IMR-90 (cell line): ENCODE results near the gene MAML3. TPM values are rescaled to one million over a fixed set of nuclear protein-coding genes. Genes with fewer than 3 reads are reported as not detected.

Source experiments
- ATAC-seq: fragments of 200-7000 bp; cut with Tn5 transposase; 2 replicates; pipeline ENCODE4 v1.9.1; 2020; ENCODE audit warnings: low read depth, mild to moderate bottlenecking, moderate library complexity
- BruUV-seq: library from RNA; stranded (reverse); fragments of 400-500 nt; replicated peaks from 2 replicates; lab custom pipeline; 2021; lab: Mats Ljungman, UMichigan
- CTCF ChIA-PET: fragments of 300-600 bp; formaldehyde crosslinking; extraction: SDS; loops from one replicate; lab custom pipeline; 2021; ENCODE audit warnings: antibody characterized with exemption; lab: Yijun Ruan, JAX
- POLR2A ChIA-PET: fragments of 300-600 bp; sonication (Branson Sonifier 250); formaldehyde crosslinking; loops from one replicate; lab custom pipeline; 2022; ENCODE audit warnings: antibody characterized with exemption; ENCODE audit not compliant: unreplicated experiment; lab: Charles Lee
- DNase-seq: peaks from one replicate; pipeline ENCODE4 v3.0.0; 2013
- H2AFZ ChIP-seq: replicated peaks from 2 replicates; pipeline ENCODE3; 2013; ENCODE audit warnings: low read length, mild to moderate bottlenecking; ENCODE audit not compliant: poor library complexity
- H2AK5ac ChIP-seq: 2 replicates; pipeline ENCODE4 v1.6.1; 2013; ENCODE audit warnings: low read depth, low read length, inconsistent platforms
- H2AK9ac ChIP-seq: replicated peaks from 2 replicates; pipeline ENCODE3; 2013; ENCODE audit warnings: mild to moderate bottlenecking, low read depth, low read length, moderate library complexity; ENCODE audit not compliant: poor library complexity
- H2BK120ac ChIP-seq: 2 replicates; pipeline ENCODE4 v1.6.1; 2013; ENCODE audit warnings: low read depth, low read length, inconsistent platforms
- H2BK15ac ChIP-seq: 3 replicates; pipeline ENCODE4 v1.6.1; 2013; ENCODE audit warnings: low read depth, low read length, inconsistent platforms
- H2BK20ac ChIP-seq: 2 replicates; pipeline ENCODE4 v1.6.1; 2013; ENCODE audit warnings: low read depth, mild to moderate bottlenecking, inconsistent platforms, low read length, moderate library complexity
- H2BK5ac ChIP-seq: 2 replicates; pipeline ENCODE4 v1.6.1; 2013; ENCODE audit warnings: mild to moderate bottlenecking, low read depth, low read length, inconsistent platforms; ENCODE audit not compliant: poor library complexity, severe bottlenecking
- H3K14ac ChIP-seq: replicated peaks from 2 replicates; pipeline ENCODE4 v1.6.1; 2013; ENCODE audit warnings: low read depth, low read length, inconsistent platforms
- H3K18ac ChIP-seq: 2 replicates; pipeline ENCODE4 v1.6.1; 2013; ENCODE audit warnings: low read depth, low read length, control low read depth
- H3K23ac ChIP-seq: 2 replicates; pipeline ENCODE4 v1.6.1; 2013; ENCODE audit warnings: low read depth, low read length, inconsistent platforms
- H3K27ac ChIP-seq: 2 replicates; pipeline ENCODE4 v1.5.1; 2013; ENCODE audit warnings: mild to moderate bottlenecking, control low read depth, low read length; ENCODE audit not compliant: insufficient read depth
- H3K27me3 ChIP-seq: 2 replicates; pipeline ENCODE4 v1.6.1; 2013; ENCODE audit warnings: low read length; ENCODE audit not compliant: control insufficient read depth, insufficient read depth
- H3K36me3 ChIP-seq: 2 replicates; pipeline ENCODE4 v1.6.1; 2013; ENCODE audit warnings: low read length, mixed read lengths; ENCODE audit not compliant: control insufficient read depth, insufficient read depth
- H3K4ac ChIP-seq: 2 replicates; pipeline ENCODE4 v1.6.1; 2013; ENCODE audit warnings: low read depth, low read length, inconsistent platforms
- H3K4me1 ChIP-seq: 2 replicates; pipeline ENCODE4 v1.6.1; 2013; ENCODE audit warnings: low read length, mixed read lengths; ENCODE audit not compliant: control insufficient read depth, insufficient read depth
- H3K4me2 ChIP-seq: 2 replicates; pipeline ENCODE4 v1.6.1; 2013; ENCODE audit warnings: low read depth, mild to moderate bottlenecking, control low read depth, low read length, moderate library complexity
- H3K4me3 ChIP-seq: 2 replicates; pipeline ENCODE4 v1.5.1; 2013; ENCODE audit warnings: low read depth, mild to moderate bottlenecking, control low read depth, low read length, moderate library complexity; ENCODE audit not compliant: insufficient read depth
- H3K56ac ChIP-seq: 2 replicates; pipeline ENCODE4 v1.6.1; 2013; ENCODE audit warnings: low read length, inconsistent platforms; ENCODE audit not compliant: insufficient read depth; ENCODE audit errors: extremely low read depth
- H3K79me1 ChIP-seq, 2 experiments: 2 replicates each; pipeline ENCODE4 v1.6.1; 2013; ENCODE audit warnings: low read length in 2 of 2, inconsistent platforms in 1 of 2, low read depth in 1 of 2
- H3K9ac ChIP-seq: 2 replicates; pipeline ENCODE4 v1.6.1; 2013; ENCODE audit warnings: low read depth, low read length, control low read depth
- H3K9me1 ChIP-seq: 2 replicates; pipeline ENCODE4 v1.6.1; 2013; ENCODE audit warnings: low read length, inconsistent platforms; ENCODE audit not compliant: insufficient read depth
- H3K9me3 ChIP-seq: 2 replicates; pipeline ENCODE4 v1.6.1; 2013; ENCODE audit warnings: low read length; ENCODE audit not compliant: control insufficient read depth, insufficient read depth
- H4K20me1 ChIP-seq: 2 replicates; pipeline ENCODE4 v1.6.1; 2013; ENCODE audit warnings: low read length, inconsistent platforms; ENCODE audit not compliant: insufficient read depth
- H4K5ac ChIP-seq: 2 replicates; pipeline ENCODE4 v1.6.1; 2013; ENCODE audit warnings: mild to moderate bottlenecking, low read depth, low read length, control low read depth
- H4K8ac ChIP-seq, 2 experiments: 2 replicates each; pipeline ENCODE4 v1.6.1; 2013; ENCODE audit warnings: low read depth in 2 of 2, low read length in 2 of 2, control low read depth in 1 of 2, inconsistent platforms in 1 of 2
- H4K91ac ChIP-seq: 2 replicates; pipeline ENCODE4 v1.6.1; 2013; ENCODE audit warnings: low read depth, low read length, inconsistent platforms; ENCODE audit not compliant: insufficient read depth
- BHLHE40 ChIP-seq: fragments of 150-350 bp; IDR thresholded peaks from 2 replicates; pipeline ENCODE4 v1.6.1; 2016; ENCODE audit warnings: mild to moderate bottlenecking, low read depth, low read length
- CEBPB ChIP-seq: IDR thresholded peaks from 2 replicates; pipeline ENCODE4 v1.6.1; 2012; ENCODE audit warnings: low read depth, low read length, improper control_type of control experiment
- CHD1 ChIP-seq: IDR thresholded peaks from 2 replicates; pipeline ENCODE4 v1.6.1; 2012; ENCODE audit warnings: low read depth, low read length, improper control_type of control experiment
- CTCF ChIP-seq: conservative IDR thresholded peaks from 2 replicates; pipeline ENCODE4 v1.5.1; 2012; ENCODE audit warnings: mild to moderate bottlenecking, low read depth, low read length, improper control_type of control experiment
- ELK1 ChIP-seq: fragments of 150-350 bp; IDR thresholded peaks from 2 replicates; pipeline ENCODE4 v1.6.1; 2016; ENCODE audit warnings: low read depth, mild to moderate bottlenecking, low read length, moderate library complexity, borderline replicate concordance
- MAFK ChIP-seq: IDR thresholded peaks from 2 replicates; pipeline ENCODE4 v1.6.1; 2012; ENCODE audit warnings: low read depth, low read length, improper control_type of control experiment
- MAZ ChIP-seq: IDR thresholded peaks from 2 replicates; pipeline ENCODE4 v1.6.1; 2012; ENCODE audit warnings: low read depth, mild to moderate bottlenecking, low read length, improper control_type of control experiment, moderate library complexity, borderline replicate concordance
- MXI1 ChIP-seq: IDR thresholded peaks from 2 replicates; pipeline ENCODE4 v1.6.1; 2012; ENCODE audit warnings: low read depth, mild to moderate bottlenecking, low read length, moderate library complexity, borderline replicate concordance
- NFE2L2 ChIP-seq: fragments of 150-350 bp; IDR thresholded peaks from 2 replicates; pipeline ENCODE4 v1.6.1; 2016; ENCODE audit warnings: low read depth, mild to moderate bottlenecking, low read length
- RAD21 ChIP-seq: IDR thresholded peaks from 2 replicates; pipeline ENCODE4 v1.6.1; 2012; ENCODE audit warnings: low read length, improper control_type of control experiment
- RFX5 ChIP-seq: IDR thresholded peaks from 2 replicates; pipeline ENCODE4 v1.8.0; 2012; ENCODE audit warnings: low read depth, mild to moderate bottlenecking, low read length, moderate library complexity
- SMC3 ChIP-seq: fragments of 150-350 bp; IDR thresholded peaks from 2 replicates; pipeline ENCODE4 v1.6.1; 2016; ENCODE audit warnings: low read depth, mild to moderate bottlenecking, antibody characterized with exemption, low read length, moderate library complexity
- USF2 ChIP-seq: fragments of 150-350 bp; IDR thresholded peaks from 2 replicates; pipeline ENCODE4 v1.6.1; 2017; ENCODE audit warnings: mild to moderate bottlenecking, antibody characterized with exemption, low read length, low read depth
- WGBS, 2 experiments: methylation state at CpG; one replicate each; pipeline versions ENCODE4 v1.1.5 to v1.1.7; 2013; ENCODE audit warnings: missing lambda C conversion rate in 2 of 2; ENCODE audit not compliant: insufficient read length in 1 of 2; ENCODE audit errors: extremely low coverage in 2 of 2; 5-methylcytosine and 5-hydroxymethylcytosine counted together
- dilution Hi-C: fragments of 300-500 bp; cut with HindIII; formaldehyde crosslinking; loops from one replicate; pipeline ENCODE4 v1.14.3; 2018; ENCODE audit warnings: low sequenced_read_pairs; ENCODE audit not compliant: unreplicated experiment
- in situ Hi-C: fragments of 300-500 bp; cut with MboI; formaldehyde crosslinking; loops from 3 replicates; pipeline ENCODE4 v1.14.3; 2019; ENCODE audit warnings: low sequenced_read_pairs, inconsistent platforms, mixed read lengths
- intact Hi-C: fragments of 100-400 bp; cut with micrococcal nuclease; formaldehyde crosslinking; loops from 2 replicates; pipeline ENCODE4 v1.10.0; 2022
- polyA plus RNA-seq, 3 experiments: library from polyadenylated mRNA; depleted of rRNA; stranded (reverse); fragments of >200 nt; gene quantifications; 2 replicates each; pipeline ENCODE4 v1.2.3, GENCODE V29; 2012; ENCODE audit warnings: low replicate concordance in 1 of 3
- total RNA-seq: library from RNA; depleted of rRNA; stranded (reverse); fragments of >200 nt; gene quantifications from 2 replicates; pipeline ENCODE4 v1.2.3, GENCODE V29; 2012

MAML3 gene
- total and polyA plus RNA-seq, 2 of the 4 experiments (the other 2 are of a cell fraction), result 0.90 to 1.7 TPM

- TF ChIP-seq NFE2L2 (no peak), SMC3 (no peak), BHLHE40 (no peak), MAFK (no peak), USF2 (no peak)
Observed at GRCh38 chr4:139987502-139987850, 166.5 kb downstream of the MAML3 start (continued).

GRCh38 chr4:139986689-139987501 is 167.1 kb downstream of the MAML3 start:
- DNase-seq (peak; percentile 28), ATAC-seq (no peak)
- Histone ChIP-seq H2AFZ (no peak overlapping the region), H2BK120ac (no peak overlapping the region), H3K18ac (no peak overlapping the region), H2BK20ac (no peak overlapping the region), H3K4me1 (no peaks in the 10 kb centered on the region), H4K91ac (no peak overlapping the region), H3K4me3 (no peak overlapping the region), H3K9me3 (no peaks in the 10 kb centered on the region), H3K27ac (no peak overlapping the region), H3K27me3 (no peaks in the 10 kb centered on the region), H2AK9ac (no peak overlapping the region), H3K14ac (no peak overlapping the region), H3K23ac (no peak overlapping the region), H3K4me2 (no peak overlapping the region), H2BK15ac (peak overlapping the region; percentile 6; the same call in 1 of the 3 replicates), H2AK5ac (0 out of 2 replicates have a peak overlapping the region, but pooled peaks have one; percentile 24), H3K4ac (peak overlapping the region; percentile 7; the same call in 1 of the 2 replicates), H3K79me1 (peaks cover 0 to 6% of the 10 kb centered on the region in 2 experiments; a peak in 1 of 4 replicates), H4K8ac (no peak overlapping the region), H2BK5ac (no peak overlapping the region), H3K9me1 (peaks cover 6% of the 10 kb centered on the region; the same call in 1 of the 2 replicates), H3K36me3 (no peaks in the 10 kb centered on the region), H3K9ac (no peak overlapping the region), H4K5ac (no peak overlapping the region), H4K20me1 (no peaks in the 10 kb centered on the region), H3K56ac (no peak overlapping the region)
- in situ Hi-C loops, result no loop called here
- dilution Hi-C loops, result no loop called here
- POLR2A ChIA-PET, result no interaction called here
- BruUV-seq, result no TSS peak
- TF ChIP-seq CEBPB, result no peak
- no peak for TF ChIP-seq MXI1
- no peak for TF ChIP-seq MAZ
- TF ChIP-seq ELK1, result no peak
- no peak for TF ChIP-seq CHD1
- TF ChIP-seq RAD21, result no peak
- no peak for TF ChIP-seq CTCF
- no peak for TF ChIP-seq SMC3
- no peak for TF ChIP-seq RFX5
- intact Hi-C loops, result no loop called here
- CTCF ChIA-PET, result no interaction called here
- WGBS, 2 experiments, result 50% methylated on average over 2 of the region's 13 CpGs; no CpG with 5 or more reads in 1 of the 2 experiments
